Trophoblast cell (in vitro differentiated cells and primary cell): ENCODE measurements around the gene GJD4.

Source experiments
- DNase-seq, 2 donors: peaks; one replicate each; pipeline ENCODE4 v3.0.0-alpha.2; 2016
- H2AFZ ChIP-seq: 2 replicates; pipeline ENCODE4 v1.6.1; 2013; ENCODE audit warnings: low read length, moderate library complexity, mild to moderate bottlenecking; ENCODE audit not compliant: insufficient read depth, poor library complexity
- H2AK5ac ChIP-seq: 2 replicates; pipeline ENCODE4 v1.6.1; 2013; ENCODE audit warnings: mild to moderate bottlenecking, low read length
- H2BK120ac ChIP-seq: 2 replicates; pipeline ENCODE4 v1.6.1; 2013; ENCODE audit warnings: low read length, mild to moderate bottlenecking, moderate library complexity; ENCODE audit not compliant: insufficient read depth, poor library complexity
- H2BK12ac ChIP-seq: 2 replicates; pipeline ENCODE4 v1.6.1; 2013; ENCODE audit warnings: mild to moderate bottlenecking, low read length, moderate library complexity
- H2BK5ac ChIP-seq: 2 replicates; pipeline ENCODE4 v1.6.1; 2013; ENCODE audit warnings: low read length, low read depth, moderate library complexity, mild to moderate bottlenecking; ENCODE audit not compliant: poor library complexity
- H3K14ac ChIP-seq: 2 replicates; pipeline ENCODE4 v1.6.1; 2013; ENCODE audit warnings: mild to moderate bottlenecking, low read length
- H3K18ac ChIP-seq: 2 replicates; pipeline ENCODE4 v1.6.1; 2013; ENCODE audit warnings: mild to moderate bottlenecking, low read length
- H3K23ac ChIP-seq: 2 replicates; pipeline ENCODE4 v1.6.1; 2013; ENCODE audit warnings: low read length
- H3K27ac ChIP-seq: 2 replicates; pipeline ENCODE4 v1.5.1; 2013; ENCODE audit warnings: low read depth, mild to moderate bottlenecking, inconsistent platforms, low read length, moderate library complexity
- H3K27me3 ChIP-seq: 2 replicates; pipeline ENCODE4 v1.6.1; 2013; ENCODE audit warnings: inconsistent platforms, mild to moderate bottlenecking, low read length, moderate library complexity; ENCODE audit not compliant: insufficient read depth
- H3K36me3 ChIP-seq, 2 experiments: 1 replicate in 1 of 2; 2 replicates in 1 of 2; pipeline ENCODE4 v1.6.1; 2013; ENCODE audit warnings: low read length in 2 of 2, mild to moderate bottlenecking in 2 of 2, moderate library complexity in 1 of 2; ENCODE audit not compliant: insufficient read depth in 2 of 2, control insufficient read depth in 1 of 2
- H3K4ac ChIP-seq: 2 replicates; pipeline ENCODE4 v1.6.1; 2013; ENCODE audit warnings: low read depth, mild to moderate bottlenecking, low read length, moderate library complexity
- H3K4me1 ChIP-seq, 2 experiments: 1 replicate in 1 of 2; 2 replicates in 1 of 2; pipeline ENCODE4 v1.6.1; 2013; ENCODE audit warnings: low read length in 2 of 2, mild to moderate bottlenecking in 2 of 2, moderate library complexity in 1 of 2; ENCODE audit not compliant: insufficient read depth in 2 of 2, control insufficient read depth in 1 of 2
- H3K4me2 ChIP-seq: 2 replicates; pipeline ENCODE4 v1.6.1; 2013; ENCODE audit warnings: inconsistent platforms, mild to moderate bottlenecking, low read length, moderate library complexity
- H3K4me3 ChIP-seq: 2 replicates; pipeline ENCODE4 v1.5.1; 2013; ENCODE audit warnings: mild to moderate bottlenecking, low read depth, low read length, inconsistent platforms
- H3K79me1 ChIP-seq: one replicate; pipeline ENCODE4 v1.6.1; 2013; ENCODE audit warnings: low read length
- H3K79me2 ChIP-seq: 2 replicates; pipeline ENCODE4 v1.6.1; 2013; ENCODE audit warnings: low read length, mild to moderate bottlenecking; ENCODE audit not compliant: control insufficient read depth, insufficient read depth, poor library complexity
- H3K9ac ChIP-seq: 2 replicates; pipeline ENCODE4 v1.6.1; 2013; ENCODE audit warnings: mild to moderate bottlenecking, low read length
- H3K9me3 ChIP-seq: 2 replicates; pipeline ENCODE4 v1.6.1; 2013; ENCODE audit warnings: low read depth, mild to moderate bottlenecking, control low read depth, inconsistent platforms, low read length; ENCODE audit not compliant: insufficient read depth
- H4K12ac ChIP-seq: 2 replicates; pipeline ENCODE4 v1.6.1; 2013; ENCODE audit warnings: low read depth, mild to moderate bottlenecking, low read length, moderate library complexity
- H4K8ac ChIP-seq: 2 replicates; pipeline ENCODE4 v1.6.1; 2013; ENCODE audit warnings: low read depth, mild to moderate bottlenecking, low read length, moderate library complexity
- H4K91ac ChIP-seq: one replicate; pipeline ENCODE4 v1.6.1; 2013; ENCODE audit warnings: low read depth, mild to moderate bottlenecking, low read length, moderate library complexity
- WGBS: extraction: QIAGEN DNeasy Blood & Tissue Kit; methylation state at CpG from one replicate; pipeline ENCODE4 v1.1.7; 2013; ENCODE audit warnings: missing lambda C conversion rate; ENCODE audit not compliant: insufficient read length, insufficient coverage; ENCODE audit errors: extremely low coverage; 5-methylcytosine and 5-hydroxymethylcytosine counted together

GJD4 gene

GRCh38 chr10:35565602-35566081, 39.5 kb upstream of the GJD4 start:
- no CpG with 5 or more reads among the region's 8 CpGs for WGBS
- no peak overlapping the region for H3K14ac ChIP-seq
- H2BK12ac ChIP-seq = no peak overlapping the region

GRCh38 chr10:35567951-35568350, 37.2 kb upstream of the GJD4 start:
- no peak for DNase-seq
- Histone ChIP-seq H3K4ac (no peak overlapping the region), H3K79me1 (no peaks in the 10 kb centered on the region), H3K4me1 (peaks cover 4 to 5% of the 10 kb centered on the region in 2 experiments), H2BK12ac (no peak overlapping the region), H3K9ac (no peak overlapping the region), H2BK120ac (no peak overlapping the region), H4K12ac (no peak overlapping the region), H3K23ac (no peak overlapping the region), H3K18ac (no peak overlapping the region), H2AFZ (no peak overlapping the region), H3K27ac (no peak overlapping the region), H3K4me3 (no peak overlapping the region), H3K14ac (no peak overlapping the region), H3K9me3 (no peaks in the 10 kb centered on the region), H4K91ac (no peak overlapping the region), H3K79me2 (no peaks in the 10 kb centered on the region), H3K27me3 (no peaks in the 10 kb centered on the region), H3K36me3 (peaks cover 9 to 20% of the 10 kb centered on the region in 2 experiments), H2BK5ac (no peak overlapping the region), H4K8ac (no peak overlapping the region), H2AK5ac (no peak overlapping the region), H3K4me2 (no peak overlapping the region)
- WGBS = no CpG with 5 or more reads among the region's 6 CpGs

More at GRCh38 chr10:35565602-35566081, 39.5 kb upstream of the GJD4 start:
- H3K23ac ChIP-seq = no peak overlapping the region
- H2BK120ac ChIP-seq = no peak overlapping the region
- H3K27me3 ChIP-seq = no peaks in the 10 kb centered on the region
- no peak overlapping the region for H2AK5ac ChIP-seq
- no peak for DNase-seq
- peaks cover 12 to 20% of the 10 kb centered on the region in 2 experiments for H3K36me3 ChIP-seq
- no peak overlapping the region for H4K8ac ChIP-seq
- H3K4ac ChIP-seq = no peak overlapping the region
- H2AFZ ChIP-seq = no peak overlapping the region
- H4K91ac ChIP-seq = no peak overlapping the region
- no peaks in the 10 kb centered on the region for H3K9me3 ChIP-seq
- H2BK5ac ChIP-seq = no peak overlapping the region
- H3K9ac ChIP-seq = no peak overlapping the region
- H3K79me2 ChIP-seq = no peaks in the 10 kb centered on the region
- H3K4me2 ChIP-seq = no peak overlapping the region
- H3K4me1 ChIP-seq = peaks cover 4 to 5% of the 10 kb centered on the region in 2 experiments
- H3K18ac ChIP-seq = no peak overlapping the region
- no peaks in the 10 kb centered on the region for H3K79me1 ChIP-seq
- H3K4me3 ChIP-seq = no peak overlapping the region
- H4K12ac ChIP-seq = no peak overlapping the region
- no peak overlapping the region for H3K27ac ChIP-seq

GRCh38 chr10:35568483-35569015, 36.6 kb upstream of the GJD4 start:
- no peak overlapping the region for H3K4me3 ChIP-seq
- no peak overlapping the region for H4K91ac ChIP-seq
- H3K23ac ChIP-seq = no peak overlapping the region
- H3K9me3 ChIP-seq = no peaks in the 10 kb centered on the region
- H3K14ac ChIP-seq = no peak overlapping the region
- peaks cover 4 to 5% of the 10 kb centered on the region in 2 experiments for H3K4me1 ChIP-seq
- no peak overlapping the region for H2BK120ac ChIP-seq
- no peak overlapping the region for H3K27ac ChIP-seq
- H2AK5ac ChIP-seq = no peak overlapping the region
- H3K4ac ChIP-seq = no peak overlapping the region
- no peak overlapping the region for H2AFZ ChIP-seq
- DNase-seq = no peak
- WGBS = no CpG with 5 or more reads among the region's 20 CpGs
- H3K79me1 ChIP-seq = no peaks in the 10 kb centered on the region
- H3K36me3 ChIP-seq = peaks cover 9 to 20% of the 10 kb centered on the region in 2 experiments
- H4K8ac ChIP-seq = no peak overlapping the region
- H3K9ac ChIP-seq = no peak overlapping the region
- H3K4me2 ChIP-seq = no peak overlapping the region
- no peak overlapping the region for H2BK12ac ChIP-seq
- no peak overlapping the region for H2BK5ac ChIP-seq
- H4K12ac ChIP-seq = no peak overlapping the region
- no peak overlapping the region for H3K18ac ChIP-seq
- no peaks in the 10 kb centered on the region for H3K79me2 ChIP-seq
- no peaks in the 10 kb centered on the region for H3K27me3 ChIP-seq

DNA sequence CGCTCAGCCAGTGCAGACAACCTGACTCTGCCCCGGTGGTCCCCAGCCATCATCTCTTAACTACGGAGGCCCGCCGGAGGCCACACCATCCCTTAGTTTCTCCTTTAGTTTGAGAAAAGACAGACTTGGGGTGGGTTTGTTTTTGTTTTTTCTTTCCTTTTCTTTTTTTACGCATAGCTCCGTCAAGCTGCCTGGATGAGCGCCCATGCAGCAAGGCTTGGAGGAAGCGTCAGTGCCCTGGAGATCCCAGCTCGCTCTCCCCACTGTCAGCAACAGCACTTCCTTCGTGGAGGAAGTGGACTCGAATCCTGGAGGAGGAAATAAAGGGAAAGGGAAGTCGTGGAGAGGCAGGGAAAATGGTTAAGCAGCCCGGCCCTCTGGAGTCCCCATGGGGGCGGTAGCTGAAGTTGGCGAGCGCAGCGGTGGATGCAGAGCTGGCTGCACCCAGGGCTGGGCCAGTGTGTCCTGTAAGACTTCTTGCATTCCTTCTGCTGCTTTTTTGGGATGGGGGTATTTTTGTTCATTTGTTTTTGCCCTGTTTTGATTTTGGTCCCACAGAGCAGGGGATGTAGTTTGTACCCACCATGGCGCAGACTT, 35.9 kb upstream of the GJD4 start:
- no peak for DNase-seq
- H3K9ac ChIP-seq = no peak overlapping the region
- H4K91ac ChIP-seq = no peak overlapping the region
- no peak overlapping the region for H4K12ac ChIP-seq
- no peak overlapping the region for H3K4ac ChIP-seq
- H2BK12ac ChIP-seq = no peak overlapping the region
- H3K4me1 ChIP-seq = peaks cover 4 to 5% of the 10 kb centered on the region in 2 experiments
- no peaks in the 10 kb centered on the region for H3K79me1 ChIP-seq
- H3K18ac ChIP-seq = no peak overlapping the region
- H2BK120ac ChIP-seq = no peak overlapping the region
- no peak overlapping the region for H3K4me2 ChIP-seq
- no peaks in the 10 kb centered on the region for H3K27me3 ChIP-seq
- no peak overlapping the region for H2AK5ac ChIP-seq
- H2BK5ac ChIP-seq = no peak overlapping the region
- H2AFZ ChIP-seq = no peak overlapping the region
- no CpG with 5 or more reads among the region's 19 CpGs for WGBS
- H3K79me2 ChIP-seq = no peaks in the 10 kb centered on the region
- H3K4me3 ChIP-seq = no peak overlapping the region
- no peaks in the 10 kb centered on the region for H3K9me3 ChIP-seq
- no peak overlapping the region for H3K27ac ChIP-seq
- no peak overlapping the region for H3K23ac ChIP-seq
- H3K14ac ChIP-seq = no peak overlapping the region
- H4K8ac ChIP-seq = no peak overlapping the region
- H3K36me3 ChIP-seq = peaks cover 9 to 20% of the 10 kb centered on the region in 2 experiments
